SH-SY5Y (cell line): ENCODE results near the gene UBE2D2.

Source experiments
- GATA2 ChIP-seq: IDR thresholded peaks from 2 replicates; pipeline ENCODE4 v1.6.1; 2011; ENCODE audit warnings: mild to moderate bottlenecking, low read depth, low read length
- GATA3 ChIP-seq: IDR thresholded peaks from 2 replicates; pipeline ENCODE4 v1.6.1; 2011; ENCODE audit warnings: low read depth, mild to moderate bottlenecking, low read length, moderate library complexity

DNA sequence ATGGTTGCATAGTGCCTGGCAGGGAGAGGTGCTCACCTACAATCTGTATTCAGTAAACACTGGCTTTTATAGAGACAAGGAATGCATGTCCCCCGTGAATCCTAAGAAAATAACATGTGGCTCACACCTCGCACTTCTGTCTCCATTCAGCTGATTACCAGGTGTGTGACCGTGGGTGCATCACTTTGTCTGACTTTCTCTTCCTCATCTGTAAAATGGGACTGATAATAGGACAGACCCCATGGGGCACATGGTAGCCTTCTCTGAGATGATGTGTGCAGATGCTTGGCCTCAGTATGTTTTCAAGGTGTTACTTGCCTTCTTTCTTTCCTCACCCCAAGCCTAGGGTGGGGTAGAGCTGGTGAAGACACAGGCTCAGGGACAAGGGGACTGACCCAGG lies 93.3 kb downstream of the UBE2D2 start:
- TF ChIP-seq GATA3, result no peak
- no peak for TF ChIP-seq GATA2
